ENCODE results near the gene NFKBIE.

NFKBIE gene

GRCh38 chr6:44298055-44298803 is 32.9 kb upstream of the NFKBIE start:
- DNase-seq (ENCODE audit: low read depth in 2 of 3, low spot score in 2 of 3) = no peak

DNA sequence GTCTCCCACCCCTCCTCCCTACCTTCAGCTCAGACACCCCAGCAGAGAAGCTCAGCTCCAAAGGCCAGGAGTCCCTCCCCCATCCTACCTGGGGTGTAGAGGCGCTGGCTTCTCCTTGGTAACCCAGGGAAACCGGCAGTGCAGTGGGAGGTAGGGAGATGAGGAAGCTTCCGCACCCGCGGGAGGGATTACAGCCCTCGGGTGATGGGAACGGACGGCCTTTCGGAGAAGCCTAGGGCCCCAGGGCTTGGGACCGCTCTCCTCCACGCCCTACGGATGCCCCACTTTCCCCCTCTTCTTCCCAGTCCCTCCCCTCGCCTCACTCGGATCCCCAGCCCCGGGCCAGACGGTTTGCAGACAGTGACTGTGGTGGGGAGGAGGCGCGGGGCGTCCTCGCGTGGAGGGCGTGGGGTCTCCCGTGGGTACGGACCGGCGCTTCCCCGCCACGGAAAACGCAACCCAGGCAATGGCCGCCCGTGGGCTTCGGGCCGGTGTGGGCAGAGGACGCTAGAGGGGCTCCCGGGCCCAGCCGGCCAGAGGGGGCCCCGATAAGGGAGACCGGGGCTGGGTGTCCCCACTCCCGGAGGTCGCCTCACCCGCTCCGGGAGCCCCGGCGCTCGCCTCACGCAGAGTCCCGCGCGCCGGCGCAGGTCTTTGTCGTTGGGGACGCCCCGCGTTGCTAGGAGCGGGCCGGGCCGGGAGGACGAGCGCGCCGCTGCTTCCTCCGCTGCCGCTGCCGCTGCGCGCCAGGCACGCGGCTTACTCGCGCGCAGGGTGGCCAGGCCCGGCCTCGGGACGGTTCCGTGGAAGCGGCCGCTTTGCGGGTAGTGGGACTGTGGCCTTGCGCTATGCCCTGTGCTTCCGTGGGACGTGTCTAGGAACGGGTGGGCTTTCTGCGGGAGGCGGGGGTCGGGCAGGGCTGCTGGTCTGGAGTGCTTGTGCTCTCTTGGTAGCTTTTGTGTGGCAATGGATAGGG is 32.0 kb upstream of the NFKBIE start:
- peak in 1 of 3 experiments; percentile 13 for DNase-seq (ENCODE audit: low read depth in 2 of 3, low spot score in 2 of 3)

- DNase-seq (ENCODE audit: low read depth in 2 of 3, low spot score in 2 of 3) = no peak
Measured at GRCh38 chr6:44294832-44295791, 29.8 kb upstream of the NFKBIE start.

DNA sequence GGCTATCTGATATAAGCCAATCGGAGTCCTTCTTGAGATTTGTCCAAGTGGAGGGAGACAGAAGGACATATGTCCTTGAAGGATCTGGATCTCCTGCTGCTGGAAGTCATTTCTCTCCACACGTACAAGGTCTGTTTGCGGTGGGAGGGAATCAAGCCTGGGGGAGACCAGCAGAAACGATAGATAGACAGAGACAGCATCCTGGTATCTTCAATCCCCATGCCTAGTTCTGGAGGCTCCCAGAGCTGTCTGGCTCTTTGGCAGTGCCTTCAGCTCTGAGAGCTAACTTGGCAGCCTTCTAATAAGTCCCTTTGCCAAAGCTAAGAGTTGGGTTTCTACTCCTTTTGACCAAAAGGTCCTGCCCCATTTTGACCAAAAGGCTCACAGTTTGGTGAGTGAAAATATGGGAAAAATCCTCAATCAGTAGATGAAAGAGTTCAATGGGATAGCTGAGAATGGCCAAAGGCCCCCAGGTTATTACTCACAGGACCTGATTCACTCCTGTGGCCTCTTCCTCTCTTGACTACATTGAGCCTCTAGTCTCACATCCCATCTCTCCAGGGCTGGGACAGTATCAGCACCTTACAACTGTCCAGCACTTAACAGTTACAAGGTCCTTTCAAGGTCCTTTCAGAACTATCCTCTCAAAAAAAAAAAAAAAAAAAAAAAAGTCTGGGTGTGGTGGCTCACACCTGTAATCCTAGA is 27.5 kb upstream of the NFKBIE start:
- DNase-seq (ENCODE audit: low read depth in 2 of 3, low spot score in 2 of 3) = no peak

DNA sequence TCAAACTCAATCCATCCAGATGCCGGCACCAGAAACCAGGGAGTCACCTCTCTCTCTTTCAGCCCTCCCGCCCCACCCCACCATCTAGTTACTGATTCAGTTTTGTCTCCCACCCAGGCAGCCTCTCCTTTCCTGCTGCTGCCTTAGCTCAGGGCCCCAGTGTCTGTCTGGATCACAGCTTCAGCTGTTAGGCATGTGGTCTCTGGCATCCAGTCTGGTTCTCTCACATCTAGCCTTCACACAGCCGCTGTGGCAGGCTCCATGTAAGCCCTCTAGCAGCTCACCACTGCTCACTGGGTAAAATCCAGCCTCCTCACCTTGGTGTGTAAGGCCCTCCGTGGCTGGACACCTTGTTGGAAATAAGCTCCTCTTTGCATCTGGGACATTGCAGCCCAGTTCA is 26.5 kb upstream of the NFKBIE start:
- no peak for DNase-seq (ENCODE audit: low read depth in 2 of 3, low spot score in 2 of 3)

- no peak for DNase-seq (ENCODE audit: low read depth in 2 of 3, low spot score in 2 of 3)
Measured at GRCh38 chr6:44289726-44290260, 24.4 kb upstream of the NFKBIE start.

DNA sequence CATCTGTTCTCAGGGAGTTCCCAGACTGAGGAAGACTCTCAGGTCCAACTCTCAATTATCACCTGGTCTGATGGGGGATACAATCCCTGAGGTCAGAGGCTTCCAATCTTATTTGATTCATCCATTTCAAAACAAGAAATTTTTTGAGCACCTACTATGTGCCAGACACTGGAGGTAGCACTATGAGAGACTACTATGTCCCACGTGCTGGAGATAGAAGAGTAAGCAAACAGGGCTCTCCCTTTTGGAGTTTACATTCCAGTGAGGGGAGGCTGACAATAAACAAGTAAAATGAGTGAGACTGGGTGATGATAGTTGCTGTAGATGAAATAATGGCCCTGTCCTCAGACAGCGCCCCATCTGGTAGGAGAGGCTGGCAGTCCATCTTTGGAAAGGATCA is 21.4 kb upstream of the NFKBIE start:
- DNase-seq (ENCODE audit: low read depth in 2 of 3, low spot score in 2 of 3) = no peak

- DNase-seq (ENCODE audit: low read depth in 2 of 3, low spot score in 2 of 3) = no peak
Measured at GRCh38 chr6:44286285-44286565, 20.9 kb upstream of the NFKBIE start.

DNA sequence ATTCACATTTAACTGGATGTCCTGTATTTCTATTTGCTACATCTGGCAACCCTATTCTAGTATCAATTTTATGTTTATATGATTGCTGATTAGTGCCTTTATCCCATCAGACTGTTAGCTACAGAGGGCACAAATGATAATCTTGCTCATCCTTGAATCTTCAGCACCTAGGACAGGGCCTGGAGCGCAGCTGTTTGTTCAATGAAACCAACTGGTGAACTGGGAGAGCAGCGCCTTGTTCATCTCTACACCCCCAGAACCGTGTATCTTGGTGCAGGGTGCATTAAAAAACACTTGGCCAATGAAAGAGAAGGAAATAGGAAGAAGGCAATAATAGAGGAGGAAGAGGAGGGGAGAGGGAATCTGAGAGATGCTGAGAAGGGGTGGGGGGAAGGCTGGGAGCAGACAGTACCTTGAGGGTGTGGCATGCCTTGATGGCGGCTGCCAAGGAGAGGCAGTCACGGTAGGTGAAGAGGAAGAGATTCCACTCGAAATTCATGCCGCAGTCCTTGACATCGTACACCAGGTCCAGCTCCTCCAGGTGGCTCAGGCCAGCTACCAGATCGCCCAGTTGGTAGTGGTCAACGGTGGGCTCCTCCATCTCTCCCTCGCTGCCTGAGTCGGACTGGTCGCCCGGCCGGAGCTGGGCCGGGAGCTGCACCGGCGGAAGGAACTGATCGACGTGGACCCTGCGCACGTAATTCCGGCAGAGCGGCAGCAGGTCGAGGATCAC is 20.4 kb upstream of the NFKBIE start:
- DNase-seq (ENCODE audit: low read depth in 2 of 3, low spot score in 2 of 3) = no peak

GRCh38 chr6:44284867-44285266 is 19.5 kb upstream of the NFKBIE start:
- DNase-seq (ENCODE audit: low read depth in 2 of 3, low spot score in 2 of 3) = no peak

DNA sequence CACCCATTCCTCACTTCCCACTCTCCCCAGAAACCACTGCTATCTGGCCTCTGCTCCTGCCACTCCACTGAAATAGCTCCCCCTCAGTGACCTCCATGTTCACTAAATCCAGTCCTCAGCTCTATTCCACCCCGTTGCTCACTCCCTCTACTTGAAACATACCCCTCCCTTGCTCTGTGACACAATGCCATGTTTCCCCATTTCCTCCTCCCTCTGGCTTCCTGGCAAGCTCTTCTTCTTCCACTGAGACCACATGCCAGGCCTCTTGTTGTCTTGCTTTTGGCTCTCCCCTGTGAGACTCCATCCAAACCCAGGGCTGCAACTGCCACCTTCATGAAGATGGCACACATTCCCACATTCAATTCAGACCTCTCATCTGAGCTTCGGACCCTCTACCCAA is 18.8 kb upstream of the NFKBIE start:
- no peak for DNase-seq (ENCODE audit: low read depth in 2 of 3, low spot score in 2 of 3)

- DNase-seq (ENCODE audit: low read depth in 2 of 3, low spot score in 2 of 3) = no peak
Measured at GRCh38 chr6:44278774-44279697, 13.7 kb upstream of the NFKBIE start.

GRCh38 chr6:44278315-44278714 is 13.0 kb upstream of the NFKBIE start:
- DNase-seq (ENCODE audit: low read depth in 2 of 3, low spot score in 2 of 3) = no peak

DNA sequence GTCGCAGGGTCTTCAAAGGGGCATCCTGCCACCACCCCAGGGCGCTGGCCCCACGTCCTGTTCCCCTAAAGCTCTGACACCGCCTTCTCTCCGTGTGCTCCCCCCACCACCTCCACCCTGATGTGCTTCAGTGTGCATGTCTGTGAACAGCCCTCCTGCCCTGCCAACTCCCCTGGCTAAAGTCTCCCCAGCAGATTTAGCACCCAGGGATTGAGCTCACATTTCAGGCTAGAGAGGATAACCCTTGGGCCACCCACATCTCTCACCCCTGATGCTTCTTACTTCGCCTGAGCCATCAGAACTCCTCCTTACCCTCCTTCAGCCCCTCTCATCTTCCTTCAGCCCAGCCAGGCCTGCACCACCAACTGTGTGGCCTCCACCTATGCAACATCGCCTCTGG is 12.4 kb upstream of the NFKBIE start:
- no peak for DNase-seq (ENCODE audit: low read depth in 2 of 3, low spot score in 2 of 3)

DNA sequence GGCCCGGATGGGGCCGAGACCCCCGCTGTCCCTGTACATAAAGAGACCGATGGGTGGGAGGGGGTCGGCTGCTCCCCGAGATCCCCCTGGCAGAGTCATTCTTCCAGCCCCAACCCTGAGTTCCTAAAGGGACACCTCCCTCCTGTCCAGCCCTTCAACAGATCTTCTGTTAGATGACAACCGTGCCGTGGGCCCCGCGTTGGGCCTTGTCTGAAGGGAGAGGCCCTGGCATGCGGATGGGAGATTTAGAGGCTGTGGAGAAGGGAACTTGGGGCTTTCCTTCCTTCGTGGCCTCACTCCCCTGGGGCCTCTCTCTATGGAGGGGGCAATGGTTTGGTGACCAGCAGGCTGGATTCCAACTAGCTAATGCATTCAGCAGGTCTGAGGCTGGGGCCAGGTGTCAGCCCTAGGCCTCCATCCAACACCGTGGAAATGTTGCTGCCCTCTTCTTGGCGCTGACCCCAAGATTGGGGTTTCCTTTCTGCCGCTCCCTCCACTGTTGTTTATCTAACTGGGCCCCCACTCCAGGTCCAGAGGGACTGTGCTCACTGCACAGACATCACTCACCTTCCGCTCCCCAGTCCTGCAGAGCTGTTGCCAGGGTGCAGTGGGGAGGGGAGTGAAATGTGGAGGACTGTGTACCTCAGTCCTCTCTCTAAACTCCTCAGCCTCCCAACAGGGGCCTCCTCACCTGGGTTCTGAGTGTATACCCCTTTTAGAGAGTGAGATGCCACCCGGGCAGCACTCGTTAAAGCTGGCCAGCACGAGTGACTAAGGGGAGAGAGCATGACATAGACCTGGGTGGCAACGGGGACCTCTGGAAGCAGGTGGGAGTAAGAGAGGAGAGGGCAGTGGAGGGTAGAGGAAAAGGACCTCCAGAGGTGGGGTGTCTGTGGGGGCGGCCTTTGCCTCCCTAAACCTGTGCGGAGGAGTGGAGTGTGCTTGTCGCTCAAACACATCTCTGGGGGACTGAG is 11.6 kb upstream of the NFKBIE start:
- no peak for DNase-seq (ENCODE audit: low read depth in 2 of 3, low spot score in 2 of 3)

DNA sequence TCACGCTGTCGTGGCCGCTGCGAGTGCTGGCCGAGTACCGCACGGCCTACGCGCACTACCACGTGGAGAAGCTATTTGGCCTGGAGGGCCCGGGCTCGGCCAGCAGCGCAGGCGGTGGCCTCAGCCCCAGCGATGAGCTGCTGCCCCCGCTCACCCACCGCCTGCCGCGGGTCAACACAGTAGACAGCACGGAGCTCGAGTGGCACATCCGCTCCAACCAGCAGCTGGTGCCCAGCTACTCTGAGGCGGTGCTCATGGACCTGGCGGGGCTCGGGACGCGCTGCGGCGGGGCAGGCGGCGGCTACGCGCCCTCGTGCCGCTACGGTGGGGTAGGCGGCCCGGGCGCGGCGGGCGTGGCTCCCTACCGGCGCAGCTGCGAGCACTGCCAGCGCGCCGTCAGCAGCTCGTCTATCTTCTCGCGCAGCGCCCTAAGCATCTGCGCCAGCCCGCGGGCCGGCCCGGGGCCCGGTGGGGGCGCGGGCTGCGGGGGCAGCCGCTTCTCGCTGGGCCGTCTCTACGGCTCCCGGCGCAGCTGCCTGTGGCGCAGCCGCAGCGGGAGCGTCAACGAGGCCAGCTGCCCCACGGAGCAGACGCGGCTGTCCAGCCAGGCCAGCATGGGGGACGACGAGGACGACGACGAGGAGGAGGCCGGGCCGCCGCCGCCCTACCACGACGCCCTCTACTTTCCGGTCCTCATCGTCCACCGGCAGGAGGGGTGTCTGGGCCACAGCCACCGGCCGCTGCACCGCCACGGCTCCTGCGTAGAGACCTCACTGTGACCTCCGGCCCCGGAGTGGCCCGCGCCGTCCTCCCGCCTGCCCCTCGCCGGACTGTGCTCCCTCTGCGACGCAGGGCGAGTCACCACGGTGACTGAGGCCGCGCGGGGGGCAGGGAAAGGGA is 10.6 kb upstream of the NFKBIE start:
- no peak for DNase-seq (ENCODE audit: low read depth in 2 of 3, low spot score in 2 of 3)
